ENCODE results near the gene JAML.

- no peak for TF ChIP-seq POLR2AphosphoS5 (IDR thresholded peaks at IDR 0.05; ENCODE audit: borderline replicate concordance, low read depth, low read length)
- no peak for TF ChIP-seq EZH2 (IDR thresholded peaks at IDR 0.05)
- no peak for TF ChIP-seq FOXP2 (optimal IDR thresholded peaks at IDR 0.05; ENCODE audit: control extremely low read depth, extremely low read length, insufficient read depth)
Observed at GRCh38 chr11:118170231-118170630, 54.6 kb downstream of the JAML start.

Measured in SK-N-MC (cell line).